Loucy (cell line): ENCODE measurements around the gene ARHGAP10.

Experiments used
- H2AFZ ChIP-seq: fragments of 200-600 bp; sonication (generic); 2 replicates; pipeline ENCODE4 v1.6.0; 2016; ENCODE audit warnings: antibody characterized with exemption, mild to moderate bottlenecking, low read length, moderate library complexity
- H3F3A ChIP-seq: fragments of 200-600 bp; 2 replicates; pipeline ENCODE4 v1.6.0; 2016; ENCODE audit warnings: antibody characterized with exemption, low read depth, mild to moderate bottlenecking
- H3K27me3 ChIP-seq: fragments of 200-600 bp; sonication (generic); 2 replicates; pipeline ENCODE4 v1.6.1; 2014; ENCODE audit warnings: low read length, mild to moderate bottlenecking; ENCODE audit not compliant: insufficient read depth, poor library complexity, severe bottlenecking
- H3K36me3 ChIP-seq: fragments of 200-600 bp; sonication (generic); 2 replicates; pipeline ENCODE4 v1.6.1; 2016; ENCODE audit warnings: low read length; ENCODE audit not compliant: insufficient read depth
- H3K4me1 ChIP-seq: fragments of 200-600 bp; sonication (generic); 2 replicates; pipeline ENCODE4 v1.5.1; 2014; ENCODE audit warnings: low read length, mild to moderate bottlenecking; ENCODE audit not compliant: insufficient read depth, poor library complexity, severe bottlenecking
- H3K4me2 ChIP-seq: fragments of 200-600 bp; sonication (generic); 2 replicates; pipeline ENCODE4 v1.6.0; 2014; ENCODE audit warnings: antibody characterized with exemption, low read length, low read depth, mild to moderate bottlenecking; ENCODE audit not compliant: poor library complexity, severe bottlenecking
- H3K4me3 ChIP-seq: fragments of 200-600 bp; sonication (generic); 2 replicates; pipeline ENCODE4 v1.5.1; 2014; ENCODE audit warnings: low read length, mild to moderate bottlenecking, mixed read lengths; ENCODE audit not compliant: poor library complexity, severe bottlenecking
- H3K79me2 ChIP-seq: fragments of 200-600 bp; sonication (generic); 2 replicates; pipeline ENCODE4 v1.6.1; 2014; ENCODE audit warnings: low read length; ENCODE audit not compliant: insufficient read depth
- H3K9ac ChIP-seq: fragments of 200-600 bp; sonication (generic); 2 replicates; pipeline ENCODE4 v1.6.0; 2014; ENCODE audit warnings: mild to moderate bottlenecking, low read depth, low read length, moderate library complexity; ENCODE audit not compliant: poor library complexity, severe bottlenecking
- H3K9me2 ChIP-seq: fragments of 200-600 bp; sonication (generic); replicated peaks from 2 replicates; pipeline ENCODE4 v1.6.1; 2016; ENCODE audit warnings: low read depth, low read length, mixed read lengths
- H3K9me3 ChIP-seq: fragments of 200-600 bp; sonication (generic); 2 replicates; pipeline ENCODE4 v1.6.1; 2014; ENCODE audit warnings: mild to moderate bottlenecking, antibody characterized with exemption, low read length, low read depth; ENCODE audit not compliant: insufficient read depth
- H4K20me1 ChIP-seq: fragments of 200-600 bp; sonication (generic); 2 replicates; pipeline ENCODE4 v1.6.0; 2014; ENCODE audit warnings: antibody characterized with exemption, low read length, mild to moderate bottlenecking; ENCODE audit not compliant: insufficient read depth, poor library complexity, severe bottlenecking
- EZH2phosphoT487 ChIP-seq: fragments of 200-600 bp; IDR thresholded peaks from 2 replicates; pipeline ENCODE4 v1.6.1; 2018; ENCODE audit warnings: antibody characterized with exemption, mild to moderate bottlenecking, moderate library complexity, borderline replicate concordance
- TF ChIP-seq, protein P1 (sequence below): fragments of 200-600 bp; sonication (generic); conservative IDR thresholded peaks from 2 replicates; pipeline ENCODE4 v1.5.1; 2014; ENCODE audit warnings: mild to moderate bottlenecking, antibody characterized with exemption, low read length

The ARHGAP10 gene

DNA sequence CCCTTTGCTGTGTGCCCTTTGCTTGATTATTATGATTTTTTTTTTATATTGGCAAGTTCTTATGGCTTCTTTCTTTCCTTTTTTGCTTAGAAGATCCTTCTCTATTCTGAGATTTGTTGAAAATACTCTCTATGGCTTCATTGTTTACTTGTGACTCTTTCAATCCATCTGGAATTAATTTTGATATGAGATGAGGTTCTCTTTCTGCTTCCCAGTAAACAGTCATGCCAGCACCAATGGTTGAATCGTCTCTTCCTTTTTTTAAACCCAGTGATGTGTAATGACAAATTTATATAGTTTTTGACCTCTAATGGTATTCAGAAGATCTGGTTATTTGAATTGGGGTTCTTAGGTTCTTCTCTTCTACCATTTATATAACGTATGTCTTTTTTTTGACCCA lies 121.8 kb downstream of the ARHGAP10 start:
- H4K20me1 ChIP-seq: no peaks in the 10 kb centered on the region
- TF ChIP-seq EZH2phosphoT487: no peak
- TF ChIP-seq, protein P1, sequence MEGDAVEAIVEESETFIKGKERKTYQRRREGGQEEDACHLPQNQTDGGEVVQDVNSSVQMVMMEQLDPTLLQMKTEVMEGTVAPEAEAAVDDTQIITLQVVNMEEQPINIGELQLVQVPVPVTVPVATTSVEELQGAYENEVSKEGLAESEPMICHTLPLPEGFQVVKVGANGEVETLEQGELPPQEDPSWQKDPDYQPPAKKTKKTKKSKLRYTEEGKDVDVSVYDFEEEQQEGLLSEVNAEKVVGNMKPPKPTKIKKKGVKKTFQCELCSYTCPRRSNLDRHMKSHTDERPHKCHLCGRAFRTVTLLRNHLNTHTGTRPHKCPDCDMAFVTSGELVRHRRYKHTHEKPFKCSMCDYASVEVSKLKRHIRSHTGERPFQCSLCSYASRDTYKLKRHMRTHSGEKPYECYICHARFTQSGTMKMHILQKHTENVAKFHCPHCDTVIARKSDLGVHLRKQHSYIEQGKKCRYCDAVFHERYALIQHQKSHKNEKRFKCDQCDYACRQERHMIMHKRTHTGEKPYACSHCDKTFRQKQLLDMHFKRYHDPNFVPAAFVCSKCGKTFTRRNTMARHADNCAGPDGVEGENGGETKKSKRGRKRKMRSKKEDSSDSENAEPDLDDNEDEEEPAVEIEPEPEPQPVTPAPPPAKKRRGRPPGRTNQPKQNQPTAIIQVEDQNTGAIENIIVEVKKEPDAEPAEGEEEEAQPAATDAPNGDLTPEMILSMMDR: no peak
- H3K36me3 ChIP-seq: peaks cover 9% of the 10 kb centered on the region; the same call in 1 of the 2 replicates
- H3K4me3 ChIP-seq: no peak overlapping the region
- H3K4me2 ChIP-seq: no peak overlapping the region
- H3K9me3 ChIP-seq: no peaks in the 10 kb centered on the region; the same call in 1 of the 2 replicates
- no peaks in the 10 kb centered on the region for H3K4me1 ChIP-seq
- no peaks in the 10 kb centered on the region for H3K9me2 ChIP-seq
- H3K27me3 ChIP-seq: no peaks in the 10 kb centered on the region
- no peak overlapping the region for H3K9ac ChIP-seq
- no peaks in the 10 kb centered on the region for H3F3A ChIP-seq
- no peak overlapping the region for H2AFZ ChIP-seq
- H3K79me2 ChIP-seq: no peaks in the 10 kb centered on the region

DNA sequence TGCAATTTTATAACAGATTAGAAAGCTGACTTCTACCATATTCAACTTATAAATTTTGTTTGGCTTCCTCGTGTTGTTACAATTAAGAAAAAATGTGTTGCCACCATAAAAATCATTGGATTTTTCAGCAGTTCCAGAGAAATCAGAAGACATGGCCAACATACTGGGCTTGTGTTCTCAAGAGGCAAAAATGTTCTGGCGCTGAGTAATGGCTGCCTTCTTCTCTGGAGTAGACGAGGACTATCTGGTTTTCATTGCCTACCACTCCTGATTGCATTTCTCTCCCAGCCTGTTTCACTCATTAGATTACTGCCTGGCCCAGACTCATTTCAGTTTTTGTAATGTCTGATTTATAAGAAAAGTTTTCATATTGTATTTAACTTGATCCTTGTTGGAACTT lies 122.3 kb downstream of the ARHGAP10 start:
- Histone ChIP-seq H3K9ac (no peak overlapping the region), H3K79me2 (no peaks in the 10 kb centered on the region)

DNA sequence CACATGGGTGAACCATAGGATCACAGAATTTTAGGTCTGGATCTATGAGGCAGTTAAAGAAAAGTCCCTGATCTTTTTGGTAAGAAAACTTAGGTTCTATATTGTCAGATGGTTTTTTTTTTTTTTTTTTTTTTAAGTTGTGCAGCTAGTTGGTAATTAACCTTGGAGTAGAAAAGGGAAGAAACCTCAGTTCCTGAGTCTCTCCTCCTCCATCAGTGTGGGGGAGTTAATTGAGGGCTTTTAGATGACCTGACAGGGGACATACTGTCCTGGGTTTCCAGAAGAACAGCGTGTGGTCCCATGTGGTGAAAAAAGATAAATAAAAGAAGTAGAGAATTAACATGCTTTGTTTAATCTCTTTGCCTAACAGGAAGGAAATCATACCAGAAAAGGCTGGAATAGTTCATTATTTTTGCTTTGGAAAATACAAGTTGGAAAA lies 123.7 kb downstream of the ARHGAP10 start:
- no peaks in the 10 kb centered on the region for H3K4me1 ChIP-seq
- no peaks in the 10 kb centered on the region for H3K9me3 ChIP-seq
- no peaks in the 10 kb centered on the region for H3K79me2 ChIP-seq
- TF ChIP-seq, protein P1: no peak
- TF ChIP-seq EZH2phosphoT487: no peak
- no peak overlapping the region for H3K9ac ChIP-seq
- H3K36me3 ChIP-seq: peaks cover 5% of the 10 kb centered on the region; the same call in 1 of the 2 replicates
- H3K4me2 ChIP-seq: no peak overlapping the region
- H4K20me1 ChIP-seq: no peaks in the 10 kb centered on the region
- no peaks in the 10 kb centered on the region for H3F3A ChIP-seq
- H2AFZ ChIP-seq: no peak overlapping the region
- H3K27me3 ChIP-seq: no peaks in the 10 kb centered on the region
- no peaks in the 10 kb centered on the region for H3K9me2 ChIP-seq
- H3K4me3 ChIP-seq: no peak overlapping the region

More for the DNA sequence above, 122.3 kb downstream of the ARHGAP10 start:
- H3K4me1 ChIP-seq: no peaks in the 10 kb centered on the region
- no peaks in the 10 kb centered on the region; the same call in 1 of the 2 replicates for H3K9me3 ChIP-seq
- H3K9me2 ChIP-seq: no peaks in the 10 kb centered on the region
- TF ChIP-seq, protein P1: no peak
- no peak for TF ChIP-seq EZH2phosphoT487
- H3K36me3 ChIP-seq: peaks cover 9% of the 10 kb centered on the region; the same call in 1 of the 2 replicates
- H3K4me3 ChIP-seq: no peak overlapping the region
- H3F3A ChIP-seq: no peaks in the 10 kb centered on the region
- H4K20me1 ChIP-seq: no peaks in the 10 kb centered on the region
- H3K4me2 ChIP-seq: no peak overlapping the region
- no peak overlapping the region for H2AFZ ChIP-seq
- H3K27me3 ChIP-seq: no peaks in the 10 kb centered on the region
